ENCODE measurements around the gene METTL18. TPM values are rescaled to one million over a fixed set of nuclear protein-coding genes. Genes with fewer than 3 reads are reported as not detected.

The METTL18 gene
- total RNA-seq, 1 donor from 2014 or later: 4.7 TPM

GRCh38 chr1:169784102-169784501 is 10.6 kb downstream of the METTL18 start:
- Histone ChIP-seq H3K36me3 (ENCODE audit: control insufficient read depth, insufficient read depth, low read length) (no peaks in the 10 kb centered on the region), H3K27me3 (ENCODE audit: control insufficient read depth, insufficient read depth, low read length) (no peaks in the 10 kb centered on the region), H3K4me3 (ENCODE audit: low read depth, low read length) (no peak overlapping the region)
- peak; percentile 55 for DNase-seq (ENCODE audit: low read depth)
- no peak for TF ChIP-seq CTCF (IDR thresholded peaks at IDR 0.05; ENCODE audit: insufficient read depth, low read length, severe bottlenecking)
- no peak for FAIRE-seq

- no peaks in the 10 kb centered on the region for H3K27me3 ChIP-seq (ENCODE audit: control insufficient read depth, insufficient read depth, low read length)
- no peak for TF ChIP-seq CTCF (IDR thresholded peaks at IDR 0.05; ENCODE audit: insufficient read depth, low read length, severe bottlenecking)
- no peak for FAIRE-seq
- DNase-seq (ENCODE audit: low read depth): no peak
- H3K36me3 ChIP-seq (ENCODE audit: control insufficient read depth, insufficient read depth, low read length): no peaks in the 10 kb centered on the region
- H3K4me3 ChIP-seq (ENCODE audit: low read depth, low read length): no peak overlapping the region
Observed at GRCh38 chr1:169782596-169782995, 12.1 kb downstream of the METTL18 start.

- Histone ChIP-seq H3K4me3 (ENCODE audit: low read depth, low read length) (no peak overlapping the region), H3K27me3 (ENCODE audit: control insufficient read depth, insufficient read depth, low read length) (no peaks in the 10 kb centered on the region), H3K36me3 (ENCODE audit: control insufficient read depth, insufficient read depth, low read length) (no peaks in the 10 kb centered on the region)
- no peak for TF ChIP-seq CTCF (IDR thresholded peaks at IDR 0.05; ENCODE audit: insufficient read depth, low read length, severe bottlenecking)
- DNase-seq (ENCODE audit: low read depth): peak; percentile 23
- no peak for FAIRE-seq
Observed at GRCh38 chr1:169779970-169780369, 14.7 kb downstream of the METTL18 start.

- H3K4me3 ChIP-seq (ENCODE audit: low read depth, low read length): no peak overlapping the region
- FAIRE-seq (no peak), DNase-seq (ENCODE audit: low read depth) (no peak)
- no peaks in the 10 kb centered on the region for H3K27me3 ChIP-seq (ENCODE audit: control insufficient read depth, insufficient read depth, low read length)
- TF ChIP-seq CTCF (IDR thresholded peaks at IDR 0.05; ENCODE audit: insufficient read depth, low read length, severe bottlenecking): no peak
- H3K36me3 ChIP-seq (ENCODE audit: control insufficient read depth, insufficient read depth, low read length): no peaks in the 10 kb centered on the region
Observed at GRCh38 chr1:169779150-169779549, 15.6 kb downstream of the METTL18 start.

- TF ChIP-seq CTCF (IDR thresholded peaks at IDR 0.05; ENCODE audit: insufficient read depth, low read length, severe bottlenecking): no peak
- no peaks in the 10 kb centered on the region for H3K27me3 ChIP-seq (ENCODE audit: control insufficient read depth, insufficient read depth, low read length)
- H3K4me3 ChIP-seq (ENCODE audit: low read depth, low read length): no peak overlapping the region
- no peaks in the 10 kb centered on the region for H3K36me3 ChIP-seq (ENCODE audit: control insufficient read depth, insufficient read depth, low read length)
- DNase-seq (ENCODE audit: low read depth) (no peak), FAIRE-seq (no peak)
Observed at GRCh38 chr1:169776440-169776839, 18.3 kb downstream of the METTL18 start.

- Histone ChIP-seq H3K4me3 (ENCODE audit: low read depth, low read length) (no peak overlapping the region), H3K27me3 (ENCODE audit: control insufficient read depth, insufficient read depth, low read length) (no peaks in the 10 kb centered on the region), H3K36me3 (ENCODE audit: control insufficient read depth, insufficient read depth, low read length) (no peaks in the 10 kb centered on the region)
- DNase-seq (ENCODE audit: low read depth): no peak
- FAIRE-seq: no peak
- no peak for TF ChIP-seq CTCF (IDR thresholded peaks at IDR 0.05; ENCODE audit: insufficient read depth, low read length, severe bottlenecking)
Observed at GRCh38 chr1:169768161-169768560, 26.5 kb downstream of the METTL18 start.
